ENCODE data around the gene IRF9.

IRF9 gene

GRCh38 chr14:24160850-24161804 is at the start of gene IRF9:
Gene IRF9, plus strand, starts transcription at chr14:24161265. Its CDS starts 880 bp downstream, at chr14:24162145.
- peak; percentile 90 for DNase-seq (ENCODE audit: low spot score)

GRCh38 chr14:24113379-24113800 is 47.7 kb upstream of the IRF9 start:
- DNase-seq (ENCODE audit: low spot score), result no peak

- DNase-seq (ENCODE audit: low spot score), result peak; percentile 96
These were observed 47.1 kb upstream of the IRF9 start for GRCh38 chr14:24113801-24114531.

GRCh38 chr14:24114532-24115421 is 46.3 kb upstream of the IRF9 start, which contains the start of the genes DCAF11 and NRL:
Gene DCAF11, plus strand, starts transcription at chr14:24114777. Its CDS starts 818 bp downstream, at chr14:24115595.
Gene NRL, minus strand, starts transcription at chr14:24114949. Its CDS starts 32,101 bp downstream, at chr14:24082848.
- DNase-seq (ENCODE audit: low spot score), result peak; percentile 100

GRCh38 chr14:24115422-24116127 is 45.5 kb upstream of the IRF9 start:
- no peak for DNase-seq (ENCODE audit: low spot score)

GRCh38 chr14:24116128-24116814 is 44.8 kb upstream of the IRF9 start:
- no peak for DNase-seq (ENCODE audit: low spot score)

GRCh38 chr14:24117179-24117578 is 43.9 kb upstream of the IRF9 start:
- no peak for DNase-seq (ENCODE audit: low spot score)

- no peak for DNase-seq (ENCODE audit: low spot score)
These were observed 41.4 kb upstream of the IRF9 start for GRCh38 chr14:24119691-24120090.

GRCh38 chr14:24121210-24121609 is 39.9 kb upstream of the IRF9 start:
- DNase-seq (ENCODE audit: low spot score), result no peak

GRCh38 chr14:24122416-24122815 is 38.6 kb upstream of the IRF9 start:
- DNase-seq (ENCODE audit: low spot score), result no peak

- no peak for DNase-seq (ENCODE audit: low spot score)
These were observed 38.2 kb upstream of the IRF9 start for GRCh38 chr14:24122898-24123297.

- DNase-seq (ENCODE audit: low spot score), result no peak
These were observed 37.3 kb upstream of the IRF9 start for GRCh38 chr14:24123424-24124417.

- DNase-seq (ENCODE audit: low spot score), result no peak
These were observed 34.1 kb upstream of the IRF9 start for GRCh38 chr14:24126939-24127338.

GRCh38 chr14:24127673-24128072 is 33.4 kb upstream of the IRF9 start:
- no peak for DNase-seq (ENCODE audit: low spot score)

GRCh38 chr14:24129410-24129998 is 31.6 kb upstream of the IRF9 start:
- DNase-seq (ENCODE audit: low spot score), result no peak

GRCh38 chr14:24130380-24130716 is 30.7 kb upstream of the IRF9 start, which contains the start of gene FITM1:
Gene FITM1, plus strand, starts transcription at chr14:24130659. Its CDS starts 905 bp downstream, at chr14:24131564.
- DNase-seq (ENCODE audit: low spot score), result no peak

- no peak for DNase-seq (ENCODE audit: low spot score)
These were observed 30.1 kb upstream of the IRF9 start for GRCh38 chr14:24130717-24131548.

GRCh38 chr14:24131549-24131966 is 29.5 kb upstream of the IRF9 start:
- DNase-seq (ENCODE audit: low spot score), result no peak

All from RKO (cell line).